Measurements from ENCODE around the gene MORF4L1.
"Not testable (repeated sequence)": the region's sequence is repeated elsewhere in the genome, so short reads cannot be mapped to it uniquely, and the experiment has no call there.

The MORF4L1 gene

GRCh38 chr15:78902281-78903032, 29.8 kb downstream of the MORF4L1 start:
- not testable (repeated sequence) for DNase-seq

GRCh38 chr15:78904599-78905358, 32.1 kb downstream of the MORF4L1 start:
- no peak for DNase-seq

GRCh38 chr15:78906316-78906620, 33.6 kb downstream of the MORF4L1 start:
- DNase-seq = no peak

GRCh38 chr15:78907577-78907976, 34.9 kb downstream of the MORF4L1 start:
- no peak for DNase-seq

- DNase-seq = no peak
These were observed 36.5 kb downstream of the MORF4L1 start for GRCh38 chr15:78909160-78909695.

- peak; percentile 23 for DNase-seq
These were observed 37.1 kb downstream of the MORF4L1 start for GRCh38 chr15:78909791-78910228.

- DNase-seq = no peak
These were observed 37.6 kb downstream of the MORF4L1 start for GRCh38 chr15:78910271-78910670.

GRCh38 chr15:78912316-78912715, 39.6 kb downstream of the MORF4L1 start:
- no peak for DNase-seq

- no peak for DNase-seq
These were observed 40.3 kb downstream of the MORF4L1 start for GRCh38 chr15:78913012-78913411.

- DNase-seq = no peak
These were observed 41.5 kb downstream of the MORF4L1 start for GRCh38 chr15:78914027-78914764.

GRCh38 chr15:78915341-78916087, 42.8 kb downstream of the MORF4L1 start:
- DNase-seq = peak; percentile 87

- no peak for DNase-seq
These were observed 43.4 kb downstream of the MORF4L1 start for GRCh38 chr15:78916088-78916487.

- no peak for DNase-seq
These were observed 45.2 kb downstream of the MORF4L1 start for GRCh38 chr15:78917888-78918287.

- DNase-seq = no peak
These were observed 48.8 kb downstream of the MORF4L1 start for GRCh38 chr15:78921517-78921916.

GRCh38 chr15:78921940-78922339, 49.2 kb downstream of the MORF4L1 start:
- DNase-seq = no peak

GRCh38 chr15:78922527-78922926, 49.8 kb downstream of the MORF4L1 start:
- no peak for DNase-seq

- no peak for DNase-seq
These were observed 50.3 kb downstream of the MORF4L1 start for GRCh38 chr15:78923015-78923414.

GRCh38 chr15:78923480-78924360, 51.0 kb downstream of the MORF4L1 start:
- no peak for DNase-seq

- DNase-seq = no peak
These were observed 52.5 kb downstream of the MORF4L1 start for GRCh38 chr15:78925076-78925624.

- DNase-seq = no peak
These were observed 53.5 kb downstream of the MORF4L1 start for GRCh38 chr15:78925956-78926743.

All from GDM1 (cell line).